Endothelial cell of umbilical vein (primary cell): ENCODE data around the gene SERPINA3. TPM values are rescaled to one million over a fixed set of nuclear protein-coding genes. Genes with fewer than 3 reads are reported as not detected.

Experiments used
- BruUV-seq: library from RNA; stranded (reverse); fragments of 400-500 nt; replicated peaks from 2 replicates; lab custom pipeline; 2021; lab: Mats Ljungman, UMichigan
- CTCF ChIA-PET: fragments of 300-600, 350-600 bp; sonication (Branson Sonifier 250); formaldehyde crosslinking; loops from one replicate; lab custom pipeline; 2021; ENCODE audit warnings: antibody characterized with exemption, inconsistent platforms; lab: Charles Lee
- POLR2A ChIA-PET: fragments of 300-600, 350-600 bp; sonication (Branson Sonifier 250); formaldehyde crosslinking; loops from one replicate; lab custom pipeline; 2021; ENCODE audit warnings: antibody characterized with exemption, inconsistent platforms; lab: Charles Lee
- DNase-seq: peaks from one replicate; pipeline ENCODE4 v3.0.0-alpha.2; 2011; ENCODE audit warnings: low read depth, low spot score
- FAIRE-seq: peaks from 2 replicates; lab custom pipeline; 2011; peaks lifted over from hg19 to GRCh38; lab: Jason Lieb, UNC
- H2AFZ ChIP-seq: 2 replicates; pipeline ENCODE4 v1.6.0; 2012; ENCODE audit warnings: low read depth, low read length, control low read depth, inconsistent platforms
- H3K27ac ChIP-seq: 2 replicates; pipeline ENCODE4 v1.5.1; 2011; ENCODE audit warnings: low read depth, mild to moderate bottlenecking, control low read depth, low read length, moderate library complexity; ENCODE audit not compliant: insufficient read depth
- H3K27me3 ChIP-seq, 2 experiments: 2 replicates each; pipeline versions ENCODE4 v1.6.0 to v1.6.1; 2011; ENCODE audit warnings: low read length in 2 of 2, mixed read lengths in 1 of 2; ENCODE audit not compliant: control insufficient read depth in 2 of 2, insufficient read depth in 2 of 2
- H3K36me3 ChIP-seq, 2 experiments: 2 replicates in 1 of 2; 3 replicates in 1 of 2; pipeline ENCODE4 v1.5.1; 2011; ENCODE audit warnings: low read length in 2 of 2, mild to moderate bottlenecking in 1 of 2, moderate library complexity in 1 of 2; ENCODE audit not compliant: control insufficient read depth in 2 of 2, insufficient read depth in 2 of 2; ENCODE audit errors: extremely low read depth in 1 of 2
- H3K4me1 ChIP-seq: 3 replicates; pipeline ENCODE4 v1.5.1; 2011; ENCODE audit warnings: mild to moderate bottlenecking, low read length; ENCODE audit not compliant: control insufficient read depth, insufficient read depth; ENCODE audit errors: extremely low read depth
- H3K4me2 ChIP-seq: 2 replicates; pipeline ENCODE4 v1.6.1; 2011; ENCODE audit warnings: low read length, control low read depth, mixed read lengths; ENCODE audit not compliant: insufficient read depth
- H3K4me3 ChIP-seq, 3 experiments: fragments of 200-600 bp in 1 of 3; sonication (generic), shearing (Covaris generic) in 1 of 3; replicated peaks in 1 of 3; 2 replicates each; pipeline ENCODE4 v1.5.1; 2011 to 2016; ENCODE audit warnings: control low read depth in 3 of 3, low read length in 3 of 3, mild to moderate bottlenecking in 2 of 3, inconsistent platforms in 1 of 3, low read depth in 1 of 3, moderate library complexity in 1 of 3; ENCODE audit not compliant: insufficient read depth in 1 of 3
- H3K79me2 ChIP-seq: 2 replicates; pipeline ENCODE4 v1.6.0; 2012; ENCODE audit warnings: low read length, inconsistent platforms; ENCODE audit not compliant: control insufficient read depth, insufficient read depth
- H3K9ac ChIP-seq: replicated peaks from 2 replicates; pipeline ENCODE3; 2011; ENCODE audit warnings: low read length, control low read depth; ENCODE audit not compliant: insufficient read depth; ENCODE audit errors: extremely low read depth
- H3K9me1 ChIP-seq: replicated peaks from 3 replicates; pipeline ENCODE4 v1.6.0; 2011; ENCODE audit warnings: mild to moderate bottlenecking, low read length; ENCODE audit not compliant: control insufficient read depth, insufficient read depth; ENCODE audit errors: extremely low read depth
- H3K9me3 ChIP-seq: replicated peaks from 2 replicates; pipeline ENCODE4 v1.5.1; 2012; ENCODE audit warnings: low read length, inconsistent platforms; ENCODE audit not compliant: control insufficient read depth, insufficient read depth
- H4K20me1 ChIP-seq: replicated peaks from 2 replicates; pipeline ENCODE3; 2011; ENCODE audit warnings: mild to moderate bottlenecking, low read length; ENCODE audit not compliant: control insufficient read depth, insufficient read depth; ENCODE audit errors: extremely low read depth
- CTCF ChIP-seq, 2 donors: IDR thresholded peaks; 1 replicate in 1 of 2; 2 replicates in 1 of 2; pipeline ENCODE4 v1.5.1; 2011; ENCODE audit warnings: low read length in 2 of 2, mild to moderate bottlenecking in 2 of 2, moderate library complexity in 2 of 2, control low read depth in 1 of 2, inconsistent platforms in 1 of 2, low read depth in 1 of 2; ENCODE audit not compliant: insufficient read depth in 1 of 2; ENCODE audit errors: extremely low read depth in 1 of 2
- EZH2 ChIP-seq: IDR thresholded peaks from 2 replicates; pipeline ENCODE4 v1.6.1; 2012; ENCODE audit warnings: borderline replicate concordance, low read depth, mild to moderate bottlenecking, moderate library complexity, low read length, inconsistent platforms; ENCODE audit not compliant: severe bottlenecking
- FOS ChIP-seq: IDR thresholded peaks from 2 replicates; pipeline ENCODE4 v1.6.1; 2011; ENCODE audit warnings: mild to moderate bottlenecking, low read length, moderate library complexity, borderline replicate concordance; ENCODE audit not compliant: insufficient read depth
- GATA2 ChIP-seq: IDR thresholded peaks from 2 replicates; pipeline ENCODE4 v1.7.0; 2011; ENCODE audit warnings: low read depth, mild to moderate bottlenecking, moderate library complexity, mixed read lengths, low read length; ENCODE audit not compliant: insufficient read length, insufficient read depth
- JUN ChIP-seq: IDR thresholded peaks from 2 replicates; pipeline ENCODE4 v1.6.1; 2011; ENCODE audit warnings: borderline replicate concordance, low read depth; ENCODE audit not compliant: insufficient read length, insufficient read depth
- MAX ChIP-seq: IDR thresholded peaks from 2 replicates; pipeline ENCODE4 v1.6.1; 2011; ENCODE audit not compliant: insufficient read depth, insufficient read length
- MYC ChIP-seq: IDR thresholded peaks from one replicate; pipeline ENCODE4 v1.6.1; 2011; ENCODE audit warnings: mild to moderate bottlenecking, low read depth, low read length
- POLR2A ChIP-seq: IDR thresholded peaks from 2 replicates; pipeline ENCODE4 v1.6.1; 2012; ENCODE audit warnings: low read depth, mild to moderate bottlenecking, control low read depth, low read length
- POLR2AphosphoS5 ChIP-seq: IDR thresholded peaks from 2 replicates; pipeline ENCODE4 v1.6.1; 2012; ENCODE audit warnings: low read depth, mild to moderate bottlenecking, control low read depth, low read length, moderate library complexity; ENCODE audit not compliant: insufficient read depth
- dilution Hi-C: fragments of 300-500 bp; cut with MboI; formaldehyde crosslinking; loops from one replicate; pipeline ENCODE4 v1.15.0; 2019; ENCODE audit warnings: low sequenced_read_pairs; ENCODE audit not compliant: extremely low pct_ligation_motif_present
- intact Hi-C: fragments of 100-400 bp; cut with micrococcal nuclease; formaldehyde crosslinking; loops from one replicate; pipeline ENCODE4 v1.10.0; 2022
- polyA plus RNA-seq, 4 experiments: library from polyadenylated mRNA; depleted of rRNA in 3 of 4; stranded (reverse) in 3 of 4; unstranded in 1 of 4; fragments of >200 nt; gene quantifications; 2 replicates each; pipeline versions ENCODE4 v1.2.1 to v1.2.3, GENCODE V29; 2011 to 2012; ENCODE audit warnings: missing spikeins in 1 of 4
- total RNA-seq: library from RNA; stranded (reverse); gene quantifications from 2 replicates; pipeline ENCODE4 v1.2.3, GENCODE V29; 2021

The SERPINA3 gene
- total and polyA plus RNA-seq, 2 donors (not counting 3 experiments of a cell fraction or from before 2014, with no cell fraction given), result not detected

GRCh38 chr14:94655169-94655710 is 43.0 kb downstream of the SERPINA3 start:
- no peak overlapping the region for H3K27ac ChIP-seq
- H3K9ac ChIP-seq, result no peak overlapping the region
- FAIRE-seq (no peak), DNase-seq (no peak)
- H3K36me3 ChIP-seq, result no peaks in the 10 kb centered on the region
- dilution Hi-C loops (no loop called here), intact Hi-C loops (no loop called here)
- H3K9me3 ChIP-seq, result no peaks in the 10 kb centered on the region
- no peaks in the 10 kb centered on the region for H3K9me1 ChIP-seq
- CTCF ChIA-PET, result no interaction called here
- H3K4me1 ChIP-seq, result no peaks in the 10 kb centered on the region
- no peak overlapping the region for H2AFZ ChIP-seq
- H3K27me3 ChIP-seq, result no peaks in the 10 kb centered on the region
- POLR2A ChIA-PET, result no interaction called here
- H4K20me1 ChIP-seq, result no peaks in the 10 kb centered on the region
- no TSS peak for BruUV-seq
- no peaks in the 10 kb centered on the region for H3K79me2 ChIP-seq
- TF ChIP-seq GATA2 (no peak), CTCF (IDR thresholded peaks at IDR 0.05; ENCODE audit: extremely low read depth in 1 of 2, insufficient read depth in 1 of 2, low read depth in 1 of 2, low read length in 2 of 2) (no peak), FOS (no peak), POLR2AphosphoS5 (no peak), MAX (no peak), JUN (no peak), POLR2A (no peak), MYC (no peak), EZH2 (no peak)
- H3K4me2 ChIP-seq, result no peak overlapping the region
- H3K4me3 ChIP-seq, result no peak overlapping the region
